A172 (cell line): ENCODE measurements around the gene RNF133. TPM values are rescaled to one million over a fixed set of nuclear protein-coding genes. Genes with fewer than 3 reads are reported as not detected.
"Not testable (repeated sequence)": the region's sequence is repeated elsewhere in the genome, so short reads cannot be mapped to it uniquely, and the experiment has no call there.

Experiments used
- DNase-seq: peaks from one replicate; pipeline ENCODE4 v3.0.0-alpha.2; 2015; ENCODE audit warnings: low spot score
- total RNA-seq: library from RNA; depleted of rRNA; stranded (reverse); fragments of >200 nt; shearing (Covaris generic); gene quantifications from 2 replicates; pipeline ENCODE4 v1.2.3, GENCODE V29; 2014

Gene RNF133
- total RNA-seq, 1 experiment from 2014 or later = not detected

- DNase-seq = no peak
Observed at GRCh38 chr7:122689346-122690109, 9.4 kb downstream of the RNF133 start.

- no peak for DNase-seq
Observed at GRCh38 chr7:122688400-122688998, 10.4 kb downstream of the RNF133 start.

- no peak for DNase-seq
Observed at GRCh38 chr7:122686360-122686878, 12.5 kb downstream of the RNF133 start.

GRCh38 chr7:122684504-122684903, 14.4 kb downstream of the RNF133 start:
- no peak for DNase-seq

- DNase-seq = no peak
Observed at GRCh38 chr7:122682815-122683550, 15.9 kb downstream of the RNF133 start.

- DNase-seq = not testable (repeated sequence)
Observed at GRCh38 chr7:122681186-122681585, 17.7 kb downstream of the RNF133 start.

GRCh38 chr7:122679813-122680212, 19.1 kb downstream of the RNF133 start:
- DNase-seq = no peak

- DNase-seq = not testable (repeated sequence)
Observed at GRCh38 chr7:122679269-122679709, 19.6 kb downstream of the RNF133 start.

GRCh38 chr7:122677149-122677548, 21.8 kb downstream of the RNF133 start:
- no peak for DNase-seq

GRCh38 chr7:122676466-122676865, 22.5 kb downstream of the RNF133 start:
- no peak for DNase-seq

GRCh38 chr7:122675621-122676020, 23.3 kb downstream of the RNF133 start:
- DNase-seq = no peak

- peak; percentile 15 for DNase-seq
Observed at GRCh38 chr7:122675011-122675410, 23.9 kb downstream of the RNF133 start.

- DNase-seq = peak; percentile 35
Observed at GRCh38 chr7:122674502-122674901, 24.4 kb downstream of the RNF133 start.

GRCh38 chr7:122673951-122674350, 25.0 kb downstream of the RNF133 start:
- no peak for DNase-seq

- DNase-seq = no peak
Observed at GRCh38 chr7:122672536-122672935, 26.4 kb downstream of the RNF133 start.

- no peak for DNase-seq
Observed at GRCh38 chr7:122663733-122664132, 35.2 kb downstream of the RNF133 start.

GRCh38 chr7:122658856-122659255, 40.1 kb downstream of the RNF133 start:
- DNase-seq = no peak

GRCh38 chr7:122653685-122654084, 45.2 kb downstream of the RNF133 start:
- no peak for DNase-seq

- no peak for DNase-seq
Observed at GRCh38 chr7:122652876-122653275, 46.0 kb downstream of the RNF133 start.

GRCh38 chr7:122651451-122651850, 47.5 kb downstream of the RNF133 start:
- DNase-seq = no peak
